GM18508 (cell line): ENCODE measurements around the gene POPDC2.

Experiments used
- ATAC-seq: cut with Tn5 transposase; IDR thresholded peaks from one replicate; pipeline ENCODE4 v1.9.1; 2021; ENCODE audit warnings: moderate number of reproducible peaks; ENCODE audit not compliant: insufficient read depth, unreplicated experiment

POPDC2 gene

DNA sequence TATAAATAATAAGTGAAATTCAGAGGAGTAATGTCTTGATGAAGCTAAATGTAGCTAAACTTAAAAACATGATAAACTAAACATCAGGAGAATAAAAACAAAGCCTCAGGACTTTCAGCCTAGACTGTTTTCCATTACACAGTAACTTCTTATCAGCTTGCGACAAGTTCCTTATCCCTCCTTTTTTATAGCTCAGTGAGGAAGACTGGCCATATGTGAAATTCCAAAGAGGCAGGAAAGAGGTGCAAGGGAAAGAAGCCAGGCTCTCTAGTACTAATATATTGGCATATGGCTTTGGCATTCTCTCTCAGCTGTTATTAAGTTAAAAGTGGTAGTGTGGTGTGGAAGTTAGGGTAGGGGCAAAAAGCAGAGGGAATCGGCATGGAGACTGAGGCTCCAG, 12.4 kb upstream of the POPDC2 start:
- no peak for ATAC-seq

GRCh38 chr3:119669906-119670570, 9.6 kb upstream of the POPDC2 start:
- no peak for ATAC-seq

- ATAC-seq = no peak
Measured at GRCh38 chr3:119665954-119666559, 5.7 kb upstream of the POPDC2 start.

DNA sequence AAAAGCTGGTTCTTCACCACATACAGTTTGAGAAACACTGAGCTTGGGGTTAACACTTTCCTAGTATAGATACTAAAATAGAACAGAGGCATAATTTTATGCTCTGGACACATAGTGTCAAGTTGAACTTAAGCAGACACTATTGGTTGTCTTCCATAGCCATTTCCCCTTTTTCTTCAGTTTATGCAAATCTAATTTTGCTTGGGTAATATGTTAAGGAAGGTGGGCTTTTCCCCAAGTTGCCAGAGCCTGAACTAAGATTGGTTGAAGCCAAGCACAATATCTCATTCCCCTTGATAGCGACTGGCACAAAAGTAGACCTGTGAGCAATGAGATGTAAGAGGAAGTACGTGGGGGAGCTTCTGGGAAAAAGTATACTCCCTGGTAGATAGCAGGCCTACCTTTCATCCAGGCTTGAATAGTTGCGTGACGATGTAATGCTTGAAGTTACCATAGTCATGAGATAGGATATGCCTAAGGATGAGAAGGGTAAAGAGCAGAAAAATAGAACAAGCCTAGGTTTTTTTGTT, 4.5 kb upstream of the POPDC2 start:
- ATAC-seq = no peak

DNA sequence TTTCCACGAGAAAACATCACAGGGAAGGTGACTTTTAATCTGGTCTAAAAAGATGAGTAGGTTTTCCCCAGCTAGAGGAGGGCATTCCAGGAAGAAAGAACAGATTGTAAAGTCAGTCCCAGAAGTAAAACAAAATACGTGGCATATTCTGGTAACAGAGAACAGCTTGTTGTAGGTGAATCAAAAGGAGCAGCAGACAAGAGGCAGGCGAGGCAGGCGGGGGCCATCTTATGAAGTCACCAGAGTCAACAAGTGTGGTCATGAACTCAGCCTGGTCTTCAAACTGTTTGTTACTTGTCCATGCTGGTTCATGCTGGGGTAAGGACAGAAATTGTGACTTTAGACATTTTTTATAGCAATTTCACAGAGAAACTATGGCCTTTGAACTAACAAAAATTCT, 4.0 kb upstream of the POPDC2 start:
- no peak for ATAC-seq

DNA sequence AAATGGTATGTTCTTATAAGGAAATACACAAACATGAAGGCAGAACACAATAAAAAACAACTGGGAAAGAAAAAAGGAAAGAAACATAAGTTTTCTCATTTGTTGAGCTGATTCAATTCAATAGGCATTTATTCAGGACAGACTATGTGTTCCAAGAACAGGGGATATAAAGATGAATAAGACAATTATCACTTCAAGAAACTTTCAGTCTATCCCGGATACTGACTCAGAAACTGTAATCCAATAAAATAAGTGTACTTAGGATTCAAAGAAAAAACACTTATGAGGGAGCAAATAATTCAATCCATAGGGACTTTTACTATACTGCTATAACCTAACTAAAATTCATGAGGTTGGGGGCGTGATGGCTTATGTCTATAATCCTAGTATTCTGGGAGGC, 3.5 kb upstream of the POPDC2 start:
- no peak for ATAC-seq

DNA sequence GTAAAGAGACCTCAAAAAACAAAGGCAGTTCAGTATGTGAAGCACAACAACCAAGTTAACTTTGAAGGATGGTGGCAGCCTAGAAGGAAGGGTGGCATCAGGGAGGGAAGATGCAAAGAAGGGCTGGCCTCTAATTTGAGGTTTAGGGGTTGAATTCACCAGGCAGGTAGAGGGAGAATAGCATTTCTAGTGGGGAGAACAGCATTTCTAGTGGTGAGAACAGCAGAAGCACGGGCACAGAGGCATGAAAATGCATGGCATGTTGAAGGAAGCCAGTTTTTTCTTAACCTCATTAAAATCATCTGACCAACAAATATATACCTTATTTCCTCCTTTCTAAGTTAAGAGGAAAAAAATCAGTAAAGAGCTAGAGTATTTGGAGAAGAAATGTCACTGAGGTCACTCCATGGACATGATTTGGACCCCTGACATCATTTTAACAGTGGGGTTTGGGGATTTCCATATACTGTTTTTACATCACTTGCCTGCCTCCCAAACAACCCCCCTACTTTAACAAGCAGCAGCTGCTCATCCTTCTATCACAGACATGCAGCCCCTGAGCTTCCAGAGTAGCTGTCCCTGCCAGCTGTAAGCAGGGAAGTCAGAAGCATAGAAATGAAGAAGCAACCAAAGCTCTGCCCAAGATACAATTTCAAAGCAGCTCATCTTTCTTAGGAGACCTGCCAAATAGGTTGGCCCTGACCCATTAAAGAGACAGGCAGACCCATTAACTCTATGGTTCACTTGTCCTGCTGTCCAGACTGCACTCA, 2.4 kb upstream of the POPDC2 start:
- ATAC-seq = no peak

- ATAC-seq = no peak
Measured at GRCh38 chr3:119659606-119660291, 640 bp downstream of the POPDC2 start.

DNA sequence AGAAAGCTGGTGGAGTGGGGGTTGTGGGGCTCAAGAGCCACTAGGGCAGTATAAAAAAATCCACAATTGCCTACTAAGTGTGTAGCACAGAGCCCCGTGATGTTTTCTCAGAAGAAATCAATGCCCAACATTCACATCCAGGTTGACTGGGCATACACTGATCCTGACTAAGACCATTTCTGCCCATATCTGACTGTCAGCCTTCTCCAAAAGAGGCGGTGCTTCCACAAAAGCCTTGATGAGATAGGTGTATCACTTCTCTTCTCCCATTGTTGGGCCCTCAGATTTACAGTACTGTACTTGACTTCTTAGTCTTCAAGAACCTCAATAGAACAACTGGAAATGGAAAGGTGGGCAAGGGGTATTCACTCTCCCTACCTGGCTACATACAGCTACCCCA, 1.4 kb downstream of the POPDC2 start:
- no peak for ATAC-seq

- no peak for ATAC-seq
Measured at GRCh38 chr3:119657887-119658702, 2.3 kb downstream of the POPDC2 start.

- ATAC-seq = no peak
Measured at GRCh38 chr3:119653876-119654275, 6.5 kb downstream of the POPDC2 start.

- ATAC-seq = no peak
Measured at GRCh38 chr3:119652306-119653033, 7.9 kb downstream of the POPDC2 start.

DNA sequence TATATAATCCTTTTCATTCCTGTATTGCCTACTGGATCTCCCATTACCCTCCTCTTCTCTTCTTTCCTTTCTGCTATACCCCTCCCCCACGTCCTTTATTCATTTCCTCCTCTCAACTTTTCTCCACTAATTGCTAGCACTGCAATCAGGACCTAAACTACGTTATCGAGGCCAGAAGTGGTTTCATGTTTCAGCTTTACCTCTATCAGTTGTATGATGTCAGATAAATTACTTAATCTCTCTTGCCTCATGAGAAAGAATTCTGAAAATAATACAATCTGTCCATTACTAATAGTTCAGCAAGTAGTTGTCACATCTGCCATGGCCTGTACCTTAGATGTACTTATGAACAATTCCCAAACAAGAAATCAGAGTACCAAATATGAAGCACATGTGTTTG, 10.6 kb downstream of the POPDC2 start:
- no peak for ATAC-seq

DNA sequence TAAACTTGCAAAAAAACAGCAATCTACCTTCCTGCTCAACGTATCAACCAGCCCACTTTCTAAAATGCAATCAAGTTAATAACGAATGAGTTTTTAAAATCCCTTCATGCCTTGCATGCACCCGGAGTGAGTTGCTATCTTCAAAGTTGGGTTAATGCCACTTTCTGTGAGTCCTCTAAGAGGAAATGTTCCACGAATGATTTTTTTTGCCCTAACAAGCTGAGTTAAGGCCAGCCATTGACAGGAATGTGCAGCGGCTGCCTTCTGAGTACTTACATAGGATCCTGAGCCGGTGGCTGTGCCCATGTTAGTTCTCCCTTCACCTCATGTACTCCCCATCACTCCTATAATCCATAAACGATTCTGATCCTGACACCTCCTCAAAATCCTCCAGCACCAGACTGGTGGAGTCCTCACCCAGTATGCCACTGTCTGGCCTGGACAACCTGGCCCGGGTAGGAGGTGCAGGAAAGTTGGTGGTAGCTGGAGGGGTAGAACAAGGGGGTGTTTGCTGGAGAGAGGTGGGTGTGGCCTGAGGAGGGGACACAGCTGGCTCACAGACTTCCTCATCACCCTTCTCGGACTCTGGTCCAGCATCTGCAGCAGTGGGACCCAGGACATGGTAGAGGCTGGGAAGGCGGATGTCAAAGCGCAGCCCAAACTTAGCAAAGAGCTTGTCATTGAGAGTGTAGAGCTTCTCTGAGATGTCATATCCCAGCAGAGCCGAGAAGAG, 12.4 kb downstream of the POPDC2 start:
- ATAC-seq = no peak

GRCh38 chr3:119647171-119647570, 13.2 kb downstream of the POPDC2 start:
- ATAC-seq = no peak

GRCh38 chr3:119645813-119646212, 14.6 kb downstream of the POPDC2 start:
- no peak for ATAC-seq

- no peak for ATAC-seq
Measured at GRCh38 chr3:119644481-119644880, 15.9 kb downstream of the POPDC2 start.

GRCh38 chr3:119643528-119643927, 16.9 kb downstream of the POPDC2 start:
- ATAC-seq = no peak
